ENCODE results near the gene ZMIZ2.
"Not testable (repeated sequence)": the region's sequence is repeated elsewhere in the genome, so short reads cannot be mapped to it uniquely, and the experiment has no call there.

Gene ZMIZ2

GRCh38 chr7:44748045-44748947 is at the start of gene ZMIZ2:
Gene ZMIZ2 (plus strand): TSS chr7:44748847. CDS start chr7:44756250, 7,403 bp downstream.
- peak; percentile 89 for DNase-seq (ENCODE audit: low read depth)

DNA sequence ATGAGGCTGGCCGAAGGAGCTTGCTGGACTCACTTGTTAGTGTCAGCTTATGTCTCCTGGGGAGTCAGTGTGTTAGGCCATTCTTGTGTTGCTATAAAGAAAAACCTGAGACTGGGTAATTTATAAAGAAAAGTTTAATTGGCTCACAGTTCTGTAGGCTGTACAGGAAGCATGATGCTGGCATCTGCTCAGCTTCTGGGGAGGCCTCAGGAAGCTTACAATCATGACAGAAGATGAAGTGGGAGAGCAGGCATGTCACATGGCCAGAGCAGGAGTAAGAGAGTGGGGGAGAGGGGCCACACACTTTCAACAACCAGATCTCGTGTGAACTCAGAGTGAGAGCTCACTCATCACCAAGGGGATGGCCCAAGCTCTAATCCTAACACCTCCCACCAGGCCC is 49.0 kb upstream of the ZMIZ2 start:
- not testable (repeated sequence) for DNase-seq (ENCODE audit: low read depth)

DNA sequence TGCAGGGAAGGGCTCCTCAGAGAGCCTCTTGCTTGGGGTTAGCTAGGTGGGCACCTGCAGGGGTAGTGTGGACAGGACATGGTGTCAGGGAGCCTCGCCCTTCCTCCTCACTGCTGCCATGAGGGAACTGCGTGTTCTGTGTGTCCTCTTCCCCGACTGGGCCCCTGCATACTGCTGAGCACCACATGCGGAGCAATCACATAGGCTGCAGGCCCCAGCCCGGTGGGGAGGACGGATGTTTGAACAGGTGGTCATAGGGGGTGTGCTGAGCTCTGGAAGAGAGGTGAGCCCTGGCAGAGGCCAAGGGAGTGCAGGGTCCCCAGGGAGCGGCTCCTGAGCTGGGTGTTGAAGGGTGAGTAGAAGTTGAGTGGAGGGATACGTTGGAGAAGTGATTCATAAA is 48.3 kb upstream of the ZMIZ2 start:
- no peak for DNase-seq (ENCODE audit: low read depth)

DNA sequence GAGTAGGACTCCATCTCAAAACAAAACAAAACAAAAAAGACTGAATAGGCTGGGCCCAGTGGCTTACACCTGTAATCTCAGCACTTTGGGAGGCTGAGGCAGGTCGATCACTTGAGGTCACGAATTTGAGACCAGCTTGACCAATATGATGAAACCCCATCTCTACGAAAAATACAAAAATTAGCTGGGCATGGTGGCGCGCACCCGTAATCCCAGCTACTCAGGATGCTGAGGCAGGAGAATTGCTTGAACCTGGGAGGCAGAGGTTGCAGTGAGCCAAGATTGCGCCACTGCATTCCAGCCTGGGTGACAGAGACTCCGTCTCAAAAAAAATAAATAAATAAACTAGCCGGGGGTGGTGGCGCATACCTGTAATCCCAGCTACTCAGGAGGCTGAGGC is 45.3 kb upstream of the ZMIZ2 start:
- not testable (repeated sequence) for DNase-seq (ENCODE audit: low read depth)

GRCh38 chr7:44703921-44704320 is 44.7 kb upstream of the ZMIZ2 start:
- no peak for DNase-seq (ENCODE audit: low read depth)

DNA sequence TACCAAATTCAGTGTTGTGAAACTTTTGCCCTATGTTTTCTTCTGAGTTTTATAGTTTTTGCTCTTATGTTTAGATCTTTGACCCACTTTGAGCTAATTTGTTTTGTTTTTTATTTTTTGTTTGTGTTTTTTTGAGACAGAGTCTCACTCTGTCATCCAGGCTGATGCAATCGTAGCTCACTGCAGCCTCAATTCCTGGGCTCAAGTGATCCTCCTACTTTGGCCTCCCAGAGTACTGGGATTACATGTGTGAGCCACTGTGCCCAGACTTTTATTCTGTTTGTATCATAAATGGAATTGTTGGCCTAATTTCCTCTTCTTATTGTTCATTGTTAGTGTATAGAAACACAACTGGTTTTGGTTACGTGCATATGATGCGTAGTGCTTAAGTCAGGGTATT is 43.2 kb upstream of the ZMIZ2 start:
- DNase-seq (ENCODE audit: low read depth) = no peak

DNA sequence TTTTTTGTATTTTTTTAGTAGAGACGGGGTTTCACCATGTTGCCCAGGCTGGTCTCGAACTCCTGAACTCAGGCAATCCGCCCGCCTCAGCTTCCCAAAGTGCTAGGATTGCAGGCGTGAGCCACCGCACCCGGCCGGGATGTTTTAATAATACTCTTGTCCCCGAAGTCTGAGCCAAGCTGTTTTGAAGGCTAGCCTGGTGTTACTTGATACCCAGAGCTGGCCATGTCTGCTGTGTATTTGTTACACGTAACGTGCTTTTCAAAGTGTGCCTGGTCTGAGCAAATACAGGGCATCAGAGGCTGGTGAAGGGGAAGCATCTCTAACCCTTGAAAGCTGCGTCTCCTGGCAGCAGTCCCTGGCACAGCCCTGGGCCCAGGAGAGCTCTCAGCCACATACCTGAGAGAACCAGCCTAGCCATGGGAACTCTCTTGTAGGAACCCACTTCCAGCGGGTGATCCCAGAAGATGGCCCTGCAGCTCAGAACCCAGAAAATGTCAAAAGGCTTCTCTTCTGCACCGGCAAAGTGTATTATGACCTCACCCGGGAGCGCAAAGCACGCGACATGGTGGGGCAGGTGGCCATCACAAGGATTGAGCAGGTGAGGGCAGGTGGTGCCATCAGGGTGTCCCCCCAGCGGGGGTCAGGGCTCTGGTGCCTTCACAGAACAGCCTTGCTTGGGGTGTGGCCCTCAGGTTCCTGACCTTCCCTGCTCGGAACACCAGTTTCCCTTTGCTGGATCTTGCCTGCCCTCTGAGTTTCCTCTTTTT is 41.7 kb upstream of the ZMIZ2 start:
- no peak for DNase-seq (ENCODE audit: low read depth)

DNA sequence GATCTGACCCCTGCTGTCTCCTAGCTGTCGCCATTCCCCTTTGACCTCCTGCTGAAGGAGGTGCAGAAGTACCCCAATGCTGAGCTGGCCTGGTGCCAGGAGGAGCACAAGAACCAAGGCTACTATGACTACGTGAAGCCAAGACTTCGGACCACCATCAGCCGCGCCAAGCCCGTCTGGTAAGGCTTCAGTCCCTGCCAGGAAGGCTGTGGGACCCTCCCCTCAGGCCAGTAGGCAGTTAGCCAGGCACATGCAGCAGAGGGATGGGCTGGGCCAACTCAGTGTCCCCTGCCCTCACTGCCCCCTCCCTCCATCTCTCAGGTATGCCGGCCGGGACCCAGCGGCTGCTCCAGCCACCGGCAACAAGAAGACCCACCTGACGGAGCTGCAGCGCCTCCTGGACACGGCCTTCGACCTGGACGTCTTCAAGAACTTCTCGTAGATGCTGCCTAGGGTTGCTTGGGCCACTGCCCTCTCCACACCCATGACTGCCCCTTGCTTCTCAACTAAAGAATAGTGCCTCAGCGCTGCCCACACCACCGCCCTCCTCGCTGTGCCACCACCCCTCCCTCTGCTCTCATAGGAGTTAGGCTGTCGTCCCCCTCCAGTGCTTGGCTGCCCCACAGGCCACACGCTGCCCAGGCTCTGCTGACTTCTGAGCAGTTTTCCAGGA is 41.0 kb upstream of the ZMIZ2 start:
- DNase-seq (ENCODE audit: low read depth) = no peak

DNA sequence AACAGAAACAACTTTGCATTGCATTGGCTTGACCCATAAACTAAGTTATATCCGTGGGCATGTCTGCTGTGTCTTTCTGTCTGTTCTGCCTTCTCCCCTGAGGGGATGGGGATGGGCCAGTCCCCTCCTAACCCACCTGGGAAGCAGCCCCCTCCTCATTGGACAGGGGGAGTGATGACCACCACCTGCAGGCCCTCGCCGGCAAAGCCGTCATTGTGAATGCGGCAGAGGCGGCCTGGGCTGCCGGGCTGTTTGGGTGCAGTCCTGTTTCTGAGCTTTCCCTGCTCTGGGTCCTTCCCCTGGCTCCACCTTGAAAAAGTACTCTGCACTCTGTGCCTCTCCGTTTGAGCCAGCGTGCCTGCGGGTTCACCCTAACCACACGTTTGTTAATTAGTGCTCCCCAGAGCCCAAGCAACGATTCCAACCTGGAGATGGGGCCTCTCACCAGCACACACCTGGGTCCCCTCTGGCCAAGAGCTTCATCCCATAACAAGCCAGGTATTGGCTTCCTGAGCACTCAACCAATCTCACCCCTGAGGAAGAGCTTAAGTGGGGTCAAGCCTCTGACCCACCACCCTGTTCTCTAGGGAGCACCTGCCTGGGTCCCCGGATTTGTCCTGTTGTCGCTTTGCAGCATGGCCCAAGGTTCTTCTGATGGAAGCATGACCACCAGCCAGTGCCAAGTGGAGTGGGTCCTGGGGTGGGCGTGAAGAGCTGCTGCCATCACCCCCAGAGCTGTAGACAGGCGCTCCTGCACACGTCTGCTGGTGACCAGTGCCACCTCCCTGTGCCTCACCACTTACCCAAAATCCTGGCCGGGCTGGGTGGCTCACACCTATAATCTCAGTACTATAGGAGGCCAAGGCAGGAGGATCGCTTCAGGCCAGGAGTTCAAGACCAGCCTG is 39.4 kb upstream of the ZMIZ2 start:
- DNase-seq (ENCODE audit: low read depth) = no peak

- no peak for DNase-seq (ENCODE audit: low read depth)
Observed at GRCh38 chr7:44709945-44710596, 38.6 kb upstream of the ZMIZ2 start.

GRCh38 chr7:44711528-44711927 is 37.1 kb upstream of the ZMIZ2 start:
- no peak for DNase-seq (ENCODE audit: low read depth)

- no peak for DNase-seq (ENCODE audit: low read depth)
Observed at GRCh38 chr7:44712012-44712411, 36.6 kb upstream of the ZMIZ2 start.

DNA sequence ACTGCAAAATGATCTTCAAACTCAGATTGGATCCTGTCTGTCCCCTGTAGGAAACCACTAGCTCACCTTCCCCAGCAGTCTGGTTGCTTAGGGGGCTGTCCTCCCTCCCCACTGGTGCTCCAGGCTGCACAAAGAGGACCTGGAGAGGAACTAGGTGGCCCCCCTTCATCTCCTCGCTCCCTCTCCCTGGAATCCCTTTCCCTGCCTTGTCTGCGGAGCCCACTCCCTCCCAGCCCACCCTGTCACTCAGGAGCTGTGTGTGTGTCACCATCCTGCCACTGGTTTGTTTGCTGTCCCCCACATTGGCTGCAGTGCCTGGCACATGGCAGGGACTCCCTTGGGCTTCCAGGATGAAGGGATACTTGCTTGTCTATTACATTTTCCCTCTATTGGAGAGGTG is 35.5 kb upstream of the ZMIZ2 start:
- no peak for DNase-seq (ENCODE audit: low read depth)

DNA sequence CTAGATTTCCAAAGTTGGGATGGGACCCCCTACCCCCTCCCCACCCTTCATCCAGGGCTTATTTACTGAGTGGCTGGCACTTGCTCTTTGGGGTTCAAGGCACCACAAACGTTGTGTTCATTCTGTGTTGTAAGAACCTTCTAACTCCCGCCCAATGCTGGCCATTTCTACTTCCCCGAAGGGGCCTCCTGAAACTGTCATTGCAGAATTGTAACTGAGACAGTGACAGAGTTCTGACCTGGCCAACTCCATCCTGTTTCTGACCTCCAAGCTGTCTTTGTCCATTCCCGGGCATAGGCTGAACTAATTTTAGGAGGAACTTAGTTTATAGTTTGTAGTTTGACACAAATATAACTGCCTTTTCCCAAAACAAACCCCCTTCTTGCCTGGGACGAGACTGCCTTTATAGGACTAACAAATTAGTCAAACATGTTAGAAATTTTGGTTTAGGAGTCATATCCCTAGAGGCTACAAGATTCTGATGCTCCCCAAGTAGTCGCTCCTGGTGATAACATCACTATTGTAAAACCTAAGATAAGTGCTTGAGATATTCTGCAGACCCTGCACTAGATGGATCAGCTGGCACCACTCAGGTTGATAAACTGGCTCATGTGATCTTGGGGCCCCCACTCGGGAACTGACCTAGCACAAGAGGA is 34.8 kb upstream of the ZMIZ2 start:
- peak; percentile 49 for DNase-seq (ENCODE audit: low read depth)

GRCh38 chr7:44716205-44716604 is 32.4 kb upstream of the ZMIZ2 start:
- DNase-seq (ENCODE audit: low read depth) = no peak

DNA sequence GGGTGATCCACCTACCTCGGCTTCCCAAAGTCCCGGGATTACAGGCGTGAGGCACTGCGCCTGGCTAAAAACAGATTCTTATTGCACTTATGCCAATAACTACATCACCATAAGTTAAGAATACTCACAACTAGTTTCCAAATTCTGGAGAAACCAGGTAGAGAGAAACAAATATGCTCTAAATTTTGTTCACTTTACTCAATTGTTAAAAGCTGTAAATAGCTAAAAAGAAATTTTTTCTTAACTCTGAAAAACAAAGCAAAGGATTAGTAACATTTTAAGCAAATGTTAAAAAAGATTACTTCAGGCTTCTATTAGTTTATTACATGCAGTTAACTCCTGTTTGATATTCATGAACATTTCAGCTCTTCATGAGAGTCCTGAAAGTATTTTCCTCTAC is 28.3 kb upstream of the ZMIZ2 start:
- DNase-seq (ENCODE audit: low read depth) = no peak

- DNase-seq (ENCODE audit: low read depth) = no peak
Observed at GRCh38 chr7:44724276-44724675, 24.4 kb upstream of the ZMIZ2 start.

DNA sequence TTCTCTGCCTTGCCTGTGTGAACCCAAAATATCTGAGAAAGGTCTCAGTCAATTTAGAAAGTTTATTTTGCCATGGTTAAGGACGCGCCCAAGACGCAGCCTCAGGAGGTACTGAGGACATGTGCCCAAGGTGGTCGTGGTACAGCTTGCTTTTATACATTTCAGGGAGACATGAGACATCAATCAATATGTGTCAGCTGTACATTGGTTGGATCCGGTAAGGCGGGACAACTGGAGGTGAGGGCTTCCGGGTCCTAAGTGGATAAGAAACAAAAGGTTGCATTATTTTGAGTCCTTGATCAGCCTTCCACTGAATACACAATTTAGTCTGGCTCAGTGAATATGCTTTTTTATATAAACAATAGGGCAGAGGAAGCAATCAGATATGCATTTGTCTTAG is 22.4 kb upstream of the ZMIZ2 start:
- not testable (repeated sequence) for DNase-seq (ENCODE audit: low read depth)

DNA sequence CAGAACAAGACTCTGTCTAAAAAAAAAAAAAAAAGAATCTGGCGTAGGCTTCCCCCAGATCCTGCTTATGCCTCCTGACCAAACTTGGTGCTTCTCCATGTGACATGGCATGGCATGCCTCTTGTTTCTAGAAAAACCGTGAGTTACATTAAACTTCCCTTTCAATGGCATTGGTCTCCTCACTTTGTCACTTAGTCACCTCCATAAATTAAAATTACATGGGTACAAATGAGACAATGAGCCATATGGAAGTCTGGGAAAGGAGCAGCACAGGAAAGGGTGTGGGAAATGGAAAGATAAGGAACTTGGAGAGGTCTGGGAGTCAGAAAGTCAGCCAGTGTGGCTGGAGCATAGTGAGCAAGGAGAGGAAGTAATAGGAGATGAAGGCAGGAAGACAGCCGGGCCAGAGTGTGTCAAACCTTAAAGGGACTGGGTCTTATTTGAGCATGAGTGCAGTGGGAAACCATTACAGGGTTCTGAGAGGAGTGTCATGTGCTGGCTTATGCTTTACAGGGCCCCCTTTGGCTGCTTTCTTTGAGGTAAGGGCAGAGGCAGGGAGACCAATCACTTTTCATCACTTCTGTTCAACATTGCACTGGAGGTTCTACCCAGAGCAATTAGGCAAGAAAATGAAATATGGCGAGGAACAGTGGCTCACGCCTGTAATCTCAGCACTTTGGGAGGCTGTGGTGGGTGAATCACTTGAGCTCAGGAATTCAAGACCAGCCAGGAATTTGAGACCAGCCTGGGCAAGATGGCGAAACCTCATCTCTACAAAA is 21.3 kb upstream of the ZMIZ2 start:
- peak; percentile 90 for DNase-seq (ENCODE audit: low read depth)

DNA sequence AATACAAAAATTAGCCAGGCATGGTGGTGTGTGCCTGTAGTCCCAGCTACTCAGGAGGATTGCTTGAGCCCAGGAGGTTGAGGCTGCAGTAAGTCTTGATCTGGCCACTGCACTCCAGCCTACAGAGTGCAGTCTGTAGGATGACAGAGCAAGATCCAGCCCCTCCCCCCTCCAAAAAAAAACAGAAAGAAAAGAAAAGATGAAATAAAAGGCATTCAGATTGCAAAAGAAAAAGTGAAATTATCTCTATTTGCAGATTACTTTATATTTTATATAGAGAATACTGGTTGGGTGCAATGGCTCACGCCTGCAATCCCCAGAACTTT is 20.7 kb upstream of the ZMIZ2 start:
- no peak for DNase-seq (ENCODE audit: low read depth)

All from EH (cell line).